ENCODE results near the gene PCDH7. TPM values are rescaled to one million over a fixed set of nuclear protein-coding genes. Genes with fewer than 3 reads are reported as not detected.

The PCDH7 gene, protein sequence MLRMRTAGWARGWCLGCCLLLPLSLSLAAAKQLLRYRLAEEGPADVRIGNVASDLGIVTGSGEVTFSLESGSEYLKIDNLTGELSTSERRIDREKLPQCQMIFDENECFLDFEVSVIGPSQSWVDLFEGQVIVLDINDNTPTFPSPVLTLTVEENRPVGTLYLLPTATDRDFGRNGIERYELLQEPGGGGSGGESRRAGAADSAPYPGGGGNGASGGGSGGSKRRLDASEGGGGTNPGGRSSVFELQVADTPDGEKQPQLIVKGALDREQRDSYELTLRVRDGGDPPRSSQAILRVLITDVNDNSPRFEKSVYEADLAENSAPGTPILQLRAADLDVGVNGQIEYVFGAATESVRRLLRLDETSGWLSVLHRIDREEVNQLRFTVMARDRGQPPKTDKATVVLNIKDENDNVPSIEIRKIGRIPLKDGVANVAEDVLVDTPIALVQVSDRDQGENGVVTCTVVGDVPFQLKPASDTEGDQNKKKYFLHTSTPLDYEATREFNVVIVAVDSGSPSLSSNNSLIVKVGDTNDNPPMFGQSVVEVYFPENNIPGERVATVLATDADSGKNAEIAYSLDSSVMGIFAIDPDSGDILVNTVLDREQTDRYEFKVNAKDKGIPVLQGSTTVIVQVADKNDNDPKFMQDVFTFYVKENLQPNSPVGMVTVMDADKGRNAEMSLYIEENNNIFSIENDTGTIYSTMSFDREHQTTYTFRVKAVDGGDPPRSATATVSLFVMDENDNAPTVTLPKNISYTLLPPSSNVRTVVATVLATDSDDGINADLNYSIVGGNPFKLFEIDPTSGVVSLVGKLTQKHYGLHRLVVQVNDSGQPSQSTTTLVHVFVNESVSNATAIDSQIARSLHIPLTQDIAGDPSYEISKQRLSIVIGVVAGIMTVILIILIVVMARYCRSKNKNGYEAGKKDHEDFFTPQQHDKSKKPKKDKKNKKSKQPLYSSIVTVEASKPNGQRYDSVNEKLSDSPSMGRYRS (N-terminal part only)
- 12.1 and 16.4 TPM in 2 replicates for total RNA-seq

DNA sequence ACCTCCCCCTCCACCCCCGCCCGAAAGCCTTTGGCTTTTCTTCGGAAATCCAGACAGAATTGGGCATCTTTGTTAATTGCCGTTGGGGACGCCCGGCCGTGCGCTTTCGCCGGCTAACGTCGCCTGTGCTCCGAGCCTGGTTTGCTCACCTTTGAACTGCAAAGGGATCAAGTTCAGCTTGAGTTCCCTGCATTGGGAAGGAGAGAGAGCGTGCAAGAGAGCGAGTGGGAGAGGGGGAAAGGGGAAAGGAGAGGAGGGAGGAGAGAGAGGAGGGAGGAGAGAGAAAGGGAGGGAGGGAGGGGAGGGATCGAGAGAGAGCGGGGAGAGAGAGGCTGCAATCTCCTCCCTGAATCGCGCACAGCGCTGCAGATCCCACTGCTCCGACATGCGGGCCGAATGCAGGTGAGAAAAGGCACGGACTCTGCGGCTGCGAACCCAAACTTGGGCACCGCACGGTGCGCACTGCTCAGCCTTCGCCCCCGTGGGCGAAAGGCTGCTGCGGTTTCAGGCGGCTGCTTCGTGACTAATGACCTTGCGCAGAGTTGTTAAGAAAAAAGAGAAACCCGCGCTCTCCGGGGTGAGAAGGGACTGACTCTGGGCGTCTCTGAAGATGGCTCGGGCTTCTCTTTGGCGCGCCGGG, at the start of gene PCDH7:
TSS of gene PCDH7 (plus strand) at position 349 of the 640 bp plus-strand sequence. CDS start 1,054 bp downstream, outside the sequence.
- DNase-seq (ENCODE audit: low read depth), result peak; percentile 59
- Histone ChIP-seq H3K4me3 (ENCODE audit: low read depth, low read length) (peak within 1 kb of the TSS; percentile 55), H3K27me3 (ENCODE audit: control insufficient read depth, insufficient read depth, low read length) (no peaks in the 10 kb centered on the region), H3K36me3 (ENCODE audit: control insufficient read depth, insufficient read depth, low read length) (no peaks in the 10 kb centered on the region)
- FAIRE-seq, result no peak
- TF ChIP-seq, protein P1, sequence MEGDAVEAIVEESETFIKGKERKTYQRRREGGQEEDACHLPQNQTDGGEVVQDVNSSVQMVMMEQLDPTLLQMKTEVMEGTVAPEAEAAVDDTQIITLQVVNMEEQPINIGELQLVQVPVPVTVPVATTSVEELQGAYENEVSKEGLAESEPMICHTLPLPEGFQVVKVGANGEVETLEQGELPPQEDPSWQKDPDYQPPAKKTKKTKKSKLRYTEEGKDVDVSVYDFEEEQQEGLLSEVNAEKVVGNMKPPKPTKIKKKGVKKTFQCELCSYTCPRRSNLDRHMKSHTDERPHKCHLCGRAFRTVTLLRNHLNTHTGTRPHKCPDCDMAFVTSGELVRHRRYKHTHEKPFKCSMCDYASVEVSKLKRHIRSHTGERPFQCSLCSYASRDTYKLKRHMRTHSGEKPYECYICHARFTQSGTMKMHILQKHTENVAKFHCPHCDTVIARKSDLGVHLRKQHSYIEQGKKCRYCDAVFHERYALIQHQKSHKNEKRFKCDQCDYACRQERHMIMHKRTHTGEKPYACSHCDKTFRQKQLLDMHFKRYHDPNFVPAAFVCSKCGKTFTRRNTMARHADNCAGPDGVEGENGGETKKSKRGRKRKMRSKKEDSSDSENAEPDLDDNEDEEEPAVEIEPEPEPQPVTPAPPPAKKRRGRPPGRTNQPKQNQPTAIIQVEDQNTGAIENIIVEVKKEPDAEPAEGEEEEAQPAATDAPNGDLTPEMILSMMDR (IDR thresholded peaks at IDR 0.05; ENCODE audit: insufficient read depth, low read length, severe bottlenecking), result no peak

DNA sequence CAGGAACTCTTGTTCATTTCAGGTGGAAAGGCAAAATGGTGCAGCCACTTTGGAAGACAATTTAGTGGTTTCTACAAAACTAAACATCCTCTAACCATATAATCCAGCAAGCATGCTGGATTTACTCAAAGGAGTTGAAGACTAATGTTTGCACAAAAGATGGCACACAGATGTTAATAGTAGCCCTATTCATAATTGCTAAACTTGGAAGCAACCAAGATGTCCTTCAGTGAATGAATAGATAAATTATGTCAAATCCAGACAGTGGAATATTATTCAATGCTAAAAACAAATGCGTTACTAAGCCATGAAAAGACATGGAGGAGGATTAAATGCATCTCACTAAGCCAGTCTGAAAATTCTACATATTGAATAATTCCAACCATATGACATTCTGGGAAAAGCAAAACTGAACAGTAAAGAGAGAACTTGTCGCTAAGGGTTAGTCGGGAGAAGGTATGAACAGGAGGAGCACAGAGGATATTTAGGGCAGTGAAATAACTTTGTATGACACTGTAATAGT, 48.2 kb upstream of the PCDH7 start:
- no peak overlapping the region for H3K4me3 ChIP-seq (ENCODE audit: low read depth, low read length)
- no peaks in the 10 kb centered on the region for H3K36me3 ChIP-seq (ENCODE audit: control insufficient read depth, insufficient read depth, low read length)
- TF ChIP-seq, protein P1 (IDR thresholded peaks at IDR 0.05; ENCODE audit: insufficient read depth, low read length, severe bottlenecking), result no peak
- FAIRE-seq, result no peak
- DNase-seq (ENCODE audit: low read depth), result no peak
- H3K27me3 ChIP-seq (ENCODE audit: control insufficient read depth, insufficient read depth, low read length), result no peaks in the 10 kb centered on the region

DNA sequence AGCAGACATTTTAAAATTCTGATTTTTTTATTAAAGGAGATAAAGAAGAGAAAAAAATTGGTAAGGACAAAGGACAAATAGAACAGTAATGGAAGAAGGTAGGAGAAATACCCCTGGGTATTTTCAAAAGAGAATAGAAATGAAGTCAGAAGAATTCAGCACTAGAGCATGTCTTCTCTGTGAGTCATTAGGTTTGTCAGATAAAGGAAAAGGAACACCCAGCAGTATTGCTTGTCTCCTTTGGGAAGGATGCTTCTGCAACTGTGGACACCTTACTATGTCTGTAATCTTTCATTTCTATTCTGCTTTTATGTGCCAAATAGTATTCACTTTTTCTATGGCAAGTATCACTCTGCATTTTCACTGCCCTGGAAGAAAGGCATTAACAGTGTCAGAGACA, 24.0 kb upstream of the PCDH7 start:
- Histone ChIP-seq H3K27me3 (ENCODE audit: control insufficient read depth, insufficient read depth, low read length) (no peaks in the 10 kb centered on the region), H3K4me3 (ENCODE audit: low read depth, low read length) (no peak overlapping the region), H3K36me3 (ENCODE audit: control insufficient read depth, insufficient read depth, low read length) (no peaks in the 10 kb centered on the region)
- FAIRE-seq (no peak), DNase-seq (ENCODE audit: low read depth) (peak; percentile 22)
- TF ChIP-seq, protein P1 (IDR thresholded peaks at IDR 0.05; ENCODE audit: insufficient read depth, low read length, severe bottlenecking), result no peak

DNA sequence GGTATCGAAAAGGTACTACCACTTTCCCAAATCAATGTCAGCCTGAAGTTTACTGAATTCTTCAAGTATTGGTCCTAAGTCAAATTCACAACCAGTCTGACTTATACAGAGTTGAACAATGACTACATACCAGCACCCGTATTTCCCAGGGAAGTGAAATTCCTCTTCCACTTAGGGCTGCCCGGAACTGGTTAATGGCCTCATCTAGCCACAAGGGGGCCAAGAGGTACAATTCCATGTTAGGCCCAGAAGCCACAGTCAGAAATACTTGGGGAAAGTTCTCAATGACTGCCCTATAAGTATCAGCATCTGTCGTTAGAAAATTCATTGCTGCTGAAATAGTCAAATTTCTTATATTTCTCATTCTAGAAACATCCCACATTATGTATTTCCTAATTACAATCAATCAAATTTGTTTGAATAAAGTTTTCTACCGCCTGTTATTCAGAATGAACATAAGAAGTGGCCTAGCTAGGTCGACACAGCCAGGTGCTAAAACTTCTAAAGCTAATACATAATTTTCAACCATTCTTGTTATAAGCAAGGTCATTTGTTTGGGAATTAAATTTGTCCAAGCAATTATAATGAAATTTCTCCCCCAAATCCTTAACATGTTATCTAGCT, 5.6 kb upstream of the PCDH7 start:
- no peak overlapping the region for H3K4me3 ChIP-seq (ENCODE audit: low read depth, low read length)
- DNase-seq (ENCODE audit: low read depth), result peak; percentile 57
- no peaks in the 10 kb centered on the region for H3K27me3 ChIP-seq (ENCODE audit: control insufficient read depth, insufficient read depth, low read length)
- FAIRE-seq, result no peak
- no peaks in the 10 kb centered on the region for H3K36me3 ChIP-seq (ENCODE audit: control insufficient read depth, insufficient read depth, low read length)
- TF ChIP-seq, protein P1 (IDR thresholded peaks at IDR 0.05; ENCODE audit: insufficient read depth, low read length, severe bottlenecking), result peak; percentile 75

DNA sequence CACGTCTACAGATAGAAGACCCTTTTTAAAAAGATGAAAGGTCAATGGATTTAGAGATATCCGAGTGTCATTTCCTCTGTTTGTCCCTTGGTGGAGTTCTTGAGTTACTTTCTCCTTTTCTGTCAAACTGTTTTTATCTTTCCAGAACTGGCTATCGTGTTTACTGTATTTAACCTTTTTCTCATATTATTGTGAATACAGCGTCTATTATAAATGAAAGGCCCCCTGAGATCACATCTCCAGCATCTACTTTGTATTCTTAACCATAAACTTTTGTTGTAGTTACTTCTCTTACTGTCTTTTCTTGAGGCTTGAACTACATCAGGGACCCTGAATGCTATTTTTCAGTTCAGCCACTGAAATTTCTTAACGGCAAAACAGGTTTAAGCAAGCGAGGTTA, 4.0 kb upstream of the PCDH7 start:
- TF ChIP-seq, protein P1 (IDR thresholded peaks at IDR 0.05; ENCODE audit: insufficient read depth, low read length, severe bottlenecking), result peak; percentile 54
- peak overlapping the region; percentile 55 for H3K4me3 ChIP-seq (ENCODE audit: low read depth, low read length)
- H3K27me3 ChIP-seq (ENCODE audit: control insufficient read depth, insufficient read depth, low read length), result no peaks in the 10 kb centered on the region
- H3K36me3 ChIP-seq (ENCODE audit: control insufficient read depth, insufficient read depth, low read length), result no peaks in the 10 kb centered on the region
- peak; percentile 50 for DNase-seq (ENCODE audit: low read depth)
- FAIRE-seq, result no peak
